Fibroblast of the aortic adventitia (primary cell): ENCODE data around the gene FHL3. TPM values are rescaled to one million over a fixed set of nuclear protein-coding genes. Genes with fewer than 3 reads are reported as not detected.
A peak's percentile ranks its signal among the peaks of the same experiment; 100 is the strongest.

Experiments used
- DNase-seq: peaks from one replicate; pipeline ENCODE4 v3.0.0-alpha.2; 2010; ENCODE audit warnings: low read depth
- H3K4me3 ChIP-seq: 2 replicates; pipeline ENCODE4 v1.5.1; 2011; ENCODE audit warnings: low read depth, mild to moderate bottlenecking, control low read depth, low read length, moderate library complexity
- CTCF ChIP-seq: IDR thresholded peaks from 2 replicates; pipeline ENCODE4 v1.5.1; 2011; ENCODE audit warnings: mild to moderate bottlenecking, low read length, control low read depth, inconsistent platforms; ENCODE audit not compliant: insufficient read depth
- total RNA-seq: library from RNA; depleted of rRNA; stranded (reverse); fragments of >200 nt; gene quantifications from 2 replicates; pipeline ENCODE4 v1.2.3, GENCODE V29; 2012; ENCODE audit warnings: low replicate concordance

Gene FHL3
- total RNA-seq, 1 donor, result 15.6 TPM

- DNase-seq, result peak; percentile 63
- no peak for TF ChIP-seq CTCF
- H3K4me3 ChIP-seq, result peak overlapping the region; percentile 66
These were observed 41.7 kb upstream of the FHL3 start for GRCh38 chr1:38046884-38047602.

- TF ChIP-seq CTCF, result no peak
- H3K4me3 ChIP-seq, result peak within 1 kb of the TSS; percentile 66
These were observed 41.1 kb upstream of the FHL3 start, which contains the start of gene POU3F1 for GRCh38 chr1:38046333-38046883. TSS of gene POU3F1 (minus strand) at chr1:38046793. CDS start at chr1:38046743, 50 bp downstream.

GRCh38 chr1:38045401-38046332 lies 40.4 kb upstream of the FHL3 start:
- TF ChIP-seq CTCF, result no peak
- peak; percentile 5 for DNase-seq
- no peak overlapping the region for H3K4me3 ChIP-seq

More at GRCh38 chr1:38046333-38046883, 41.1 kb upstream of the FHL3 start, which contains the start of gene POU3F1:
- no peak for DNase-seq

GRCh38 chr1:38044221-38045215 lies 39.2 kb upstream of the FHL3 start:
- TF ChIP-seq CTCF, result no peak
- peak overlapping the region; percentile 58 for H3K4me3 ChIP-seq
- DNase-seq, result peak; percentile 20

GRCh38 chr1:38043036-38043747 lies 37.9 kb upstream of the FHL3 start:
- H3K4me3 ChIP-seq, result no peak overlapping the region
- no peak for TF ChIP-seq CTCF
- no peak for DNase-seq
